Panc1 (cell line): ENCODE results near the gene ZNF480. TPM values are rescaled to one million over a fixed set of nuclear protein-coding genes. Genes with fewer than 3 reads are reported as not detected.

ENCODE experiments used
- ATAC-seq: fragments of 200-7000 bp; cut with Tn5 transposase; 2 replicates; pipeline ENCODE4 v1.9.1; 2020; ENCODE audit warnings: mild to moderate bottlenecking, moderate library complexity
- BruUV-seq: library from RNA; stranded (reverse); fragments of 400-500 nt; replicated peaks from 2 replicates; lab custom pipeline; 2021; lab: Mats Ljungman, UMichigan
- CTCF ChIA-PET: fragments of 300-600 bp; sonication (Branson Sonifier 250); formaldehyde crosslinking; loops from one replicate; lab custom pipeline; 2022; ENCODE audit warnings: antibody characterized with exemption; lab: Charles Lee
- POLR2A ChIA-PET: fragments of 300-600 bp; sonication (Branson Sonifier 250); formaldehyde crosslinking; loops from one replicate; lab custom pipeline; 2022; ENCODE audit warnings: antibody characterized with exemption; lab: Charles Lee
- DNase-seq: peaks from one replicate; pipeline ENCODE4 v3.0.0-alpha.2; 2010; ENCODE audit warnings: low read depth, low spot score
- H3K27ac ChIP-seq: 2 replicates; pipeline ENCODE4 v1.5.1; 2011; ENCODE audit warnings: mild to moderate bottlenecking, low read length, inconsistent platforms
- H3K27me3 ChIP-seq: fragments of 200-500 bp; sonication (Bioruptor generic); 2 replicates; pipeline ENCODE4 v1.6.0; 2014; ENCODE audit warnings: low read length, inconsistent platforms; ENCODE audit not compliant: control insufficient read depth, insufficient read depth
- H3K36me3 ChIP-seq: fragments of 200-500 bp; sonication (Bioruptor generic); 2 replicates; pipeline ENCODE4 v1.5.1; 2014; ENCODE audit warnings: inconsistent platforms, mild to moderate bottlenecking, low read length, moderate library complexity; ENCODE audit not compliant: control insufficient read depth, insufficient read depth
- H3K4me1 ChIP-seq: 2 replicates; pipeline ENCODE4 v1.5.1; 2011; ENCODE audit warnings: inconsistent platforms, mild to moderate bottlenecking, low read length, moderate library complexity; ENCODE audit not compliant: control insufficient read depth, insufficient read depth
- H3K4me3 ChIP-seq, 2 experiments: 2 replicates each; pipeline ENCODE4 v1.5.1; 2011 to 2012; ENCODE audit warnings: low read depth in 2 of 2, low read length in 2 of 2, mild to moderate bottlenecking in 2 of 2, inconsistent platforms in 1 of 2, moderate library complexity in 1 of 2
- H3K9me3 ChIP-seq: fragments of 200-500 bp; sonication (Bioruptor generic); 2 replicates; pipeline ENCODE4 v1.5.1; 2014; ENCODE audit warnings: low read depth, mild to moderate bottlenecking, inconsistent platforms, low read length, moderate library complexity; ENCODE audit not compliant: control insufficient read depth, insufficient read depth
- CTCF ChIP-seq: fragments of 450-650 bp; IDR thresholded peaks from 2 replicates; pipeline ENCODE4 v1.5.1; 2017; ENCODE audit warnings: mild to moderate bottlenecking
- POLR2AphosphoS5 ChIP-seq: IDR thresholded peaks from 2 replicates; pipeline ENCODE4 v1.6.1; 2012; ENCODE audit warnings: mild to moderate bottlenecking, low read depth, low read length, moderate library complexity
- SIN3A ChIP-seq: IDR thresholded peaks from 2 replicates; pipeline ENCODE4 v1.6.1; 2012; ENCODE audit warnings: low read depth, mild to moderate bottlenecking, low read length, moderate library complexity, borderline replicate concordance; ENCODE audit not compliant: insufficient read depth
- TCF7L2 ChIP-seq: IDR thresholded peaks from 2 replicates; pipeline ENCODE4 v1.6.1; 2011; ENCODE audit warnings: mild to moderate bottlenecking, low read depth, low read length, inconsistent platforms
- in situ Hi-C: cut with HindIII; loops from 2 replicates; pipeline ENCODE4 v1.10.0; 2016; ENCODE audit warnings: low sequenced_read_pairs, low pct_unique_long_range_greater_than_20kb
- intact Hi-C: fragments of 100-400 bp; cut with micrococcal nuclease; formaldehyde crosslinking; loops from one replicate; pipeline ENCODE4 v1.10.0; 2022; ENCODE audit not compliant: unreplicated experiment
- total RNA-seq: library from RNA; stranded (reverse); gene quantifications from one replicate; pipeline ENCODE4 v1.2.1, GENCODE V29; 2021; ENCODE audit not compliant: unreplicated experiment
- TF ChIP-seq, protein P1 (sequence below), 2 experiments: IDR thresholded peaks; 2 replicates each; pipeline ENCODE4 v1.6.1; 2011 to 2012; ENCODE audit warnings: low read depth in 2 of 2, control low read depth in 1 of 2, low read length in 1 of 2, mild to moderate bottlenecking in 1 of 2, moderate library complexity in 1 of 2; ENCODE audit not compliant: insufficient read depth in 1 of 2

The ZNF480 gene
- total RNA-seq, 1 experiment from 2014 or later, result 11.5 TPM

- Histone ChIP-seq H3K36me3 (peaks cover 4% of the 10 kb centered on the region; the same call in 1 of the 2 replicates), H3K9me3 (no peaks in the 10 kb centered on the region; the same call in 1 of the 2 replicates), H3K27ac (no peak overlapping the region), H3K4me3 (no peak overlapping the region), H3K4me1 (no peaks in the 10 kb centered on the region), H3K27me3 (no peaks in the 10 kb centered on the region)
- intact Hi-C loops, result no loop called here
- BruUV-seq, result no TSS peak
- TF ChIP-seq TCF7L2 (no peak), CTCF (no peak)
- ChIA-PET CTCF (interaction anchor here (0.8 kb wide), 1 partner anchor 1716 kb away, joined by 3 read pairs; no protein-coding TSS in a partner anchor), POLR2A (interaction anchor here (0.5 kb wide), 1 partner anchor 12 kb away, joined by 4 read pairs; no protein-coding TSS in a partner anchor)
- in situ Hi-C loops, result no loop called here
- DNase-seq (no peak), ATAC-seq (no peak)
These were observed 22.8 kb upstream of the ZNF480 start for GRCh38 chr19:52274191-52274590.

DNA sequence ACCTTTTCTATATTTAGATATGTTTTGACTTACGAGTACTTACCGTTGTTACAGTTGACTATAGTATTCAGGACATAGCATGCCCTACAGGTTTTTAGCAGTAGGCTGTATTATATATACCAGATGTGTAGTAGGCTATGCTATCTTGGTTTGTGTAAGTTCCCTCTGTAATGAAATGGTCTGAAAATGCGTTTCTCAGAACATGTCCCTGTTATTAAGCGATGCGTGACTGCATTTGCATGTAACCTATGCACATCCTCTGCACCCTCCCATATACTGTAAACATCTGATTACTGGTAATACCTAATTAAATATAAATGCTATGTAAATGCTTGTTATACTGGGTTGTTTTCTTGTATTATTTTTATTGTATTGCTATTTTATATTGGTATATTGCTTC is 21.0 kb upstream of the ZNF480 start:
- no peaks in the 10 kb centered on the region for H3K36me3 ChIP-seq
- no TSS peak for BruUV-seq
- ChIA-PET POLR2A (no interaction called here), CTCF (no interaction called here)
- ATAC-seq (no peak), DNase-seq (no peak)
- H3K4me3 ChIP-seq, result no peak overlapping the region
- H3K27ac ChIP-seq, result no peak overlapping the region
- intact Hi-C loops, result no loop called here
- in situ Hi-C loops, result no loop called here
- H3K27me3 ChIP-seq, result no peaks in the 10 kb centered on the region
- no peaks in the 10 kb centered on the region for H3K4me1 ChIP-seq
- H3K9me3 ChIP-seq, result no peaks in the 10 kb centered on the region; the same call in 1 of the 2 replicates
- TF ChIP-seq, protein P1, sequence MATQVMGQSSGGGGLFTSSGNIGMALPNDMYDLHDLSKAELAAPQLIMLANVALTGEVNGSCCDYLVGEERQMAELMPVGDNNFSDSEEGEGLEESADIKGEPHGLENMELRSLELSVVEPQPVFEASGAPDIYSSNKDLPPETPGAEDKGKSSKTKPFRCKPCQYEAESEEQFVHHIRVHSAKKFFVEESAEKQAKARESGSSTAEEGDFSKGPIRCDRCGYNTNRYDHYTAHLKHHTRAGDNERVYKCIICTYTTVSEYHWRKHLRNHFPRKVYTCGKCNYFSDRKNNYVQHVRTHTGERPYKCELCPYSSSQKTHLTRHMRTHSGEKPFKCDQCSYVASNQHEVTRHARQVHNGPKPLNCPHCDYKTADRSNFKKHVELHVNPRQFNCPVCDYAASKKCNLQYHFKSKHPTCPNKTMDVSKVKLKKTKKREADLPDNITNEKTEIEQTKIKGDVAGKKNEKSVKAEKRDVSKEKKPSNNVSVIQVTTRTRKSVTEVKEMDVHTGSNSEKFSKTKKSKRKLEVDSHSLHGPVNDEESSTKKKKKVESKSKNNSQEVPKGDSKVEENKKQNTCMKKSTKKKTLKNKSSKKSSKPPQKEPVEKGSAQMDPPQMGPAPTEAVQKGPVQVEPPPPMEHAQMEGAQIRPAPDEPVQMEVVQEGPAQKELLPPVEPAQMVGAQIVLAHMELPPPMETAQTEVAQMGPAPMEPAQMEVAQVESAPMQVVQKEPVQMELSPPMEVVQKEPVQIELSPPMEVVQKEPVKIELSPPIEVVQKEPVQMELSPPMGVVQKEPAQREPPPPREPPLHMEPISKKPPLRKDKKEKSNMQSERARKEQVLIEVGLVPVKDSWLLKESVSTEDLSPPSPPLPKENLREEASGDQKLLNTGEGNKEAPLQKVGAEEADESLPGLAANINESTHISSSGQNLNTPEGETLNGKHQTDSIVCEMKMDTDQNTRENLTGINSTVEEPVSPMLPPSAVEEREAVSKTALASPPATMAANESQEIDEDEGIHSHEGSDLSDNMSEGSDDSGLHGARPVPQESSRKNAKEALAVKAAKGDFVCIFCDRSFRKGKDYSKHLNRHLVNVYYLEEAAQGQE (IDR thresholded peaks at IDR 0.05; ENCODE audit: insufficient read depth in 1 of 2, low read depth in 2 of 2, low read length in 1 of 2), result no peak
- TF ChIP-seq CTCF, result no peak
- TF ChIP-seq POLR2AphosphoS5, result no peak
- no peak for TF ChIP-seq SIN3A
- TF ChIP-seq TCF7L2, result no peak
